SH-SY5Y (cell line): ENCODE measurements around the gene IFNG-AS1.

Experiments
- GATA2 ChIP-seq: IDR thresholded peaks from 2 replicates; pipeline ENCODE4 v1.6.1; 2011; ENCODE audit warnings: mild to moderate bottlenecking, low read depth, low read length
- GATA3 ChIP-seq: IDR thresholded peaks from 2 replicates; pipeline ENCODE4 v1.6.1; 2011; ENCODE audit warnings: low read depth, mild to moderate bottlenecking, low read length, moderate library complexity

IFNG-AS1 gene

GRCh38 chr12:68011882-68012207 lies 22.6 kb downstream of the IFNG-AS1 start:
- TF ChIP-seq GATA3 (no peak), GATA2 (no peak)

- TF ChIP-seq GATA3 = no peak
- TF ChIP-seq GATA2 = no peak
Observed at GRCh38 chr12:68012712-68013111, 23.5 kb downstream of the IFNG-AS1 start.

GRCh38 chr12:68013181-68013580 lies 23.9 kb downstream of the IFNG-AS1 start:
- TF ChIP-seq GATA2 (no peak), GATA3 (no peak)

GRCh38 chr12:68016136-68016535 lies 26.9 kb downstream of the IFNG-AS1 start:
- no peak for TF ChIP-seq GATA3
- no peak for TF ChIP-seq GATA2

GRCh38 chr12:68018315-68018714 lies 29.1 kb downstream of the IFNG-AS1 start:
- TF ChIP-seq GATA2 (no peak), GATA3 (no peak)

GRCh38 chr12:68020049-68020448 lies 30.8 kb downstream of the IFNG-AS1 start:
- TF ChIP-seq GATA3 = no peak
- no peak for TF ChIP-seq GATA2

- no peak for TF ChIP-seq GATA2
Observed at GRCh38 chr12:68020699-68021098, 31.5 kb downstream of the IFNG-AS1 start.

GRCh38 chr12:68028647-68029046 lies 39.4 kb downstream of the IFNG-AS1 start:
- no peak for TF ChIP-seq GATA2
- no peak for TF ChIP-seq GATA3

GRCh38 chr12:68030248-68030647 lies 41.0 kb downstream of the IFNG-AS1 start:
- TF ChIP-seq GATA3 (no peak), GATA2 (no peak)

GRCh38 chr12:68031174-68031573 lies 41.9 kb downstream of the IFNG-AS1 start:
- no peak for TF ChIP-seq GATA2
- no peak for TF ChIP-seq GATA3

- TF ChIP-seq GATA2 (no peak), GATA3 (no peak)
Observed at GRCh38 chr12:68031881-68032739, 42.9 kb downstream of the IFNG-AS1 start.

GRCh38 chr12:68034567-68034966 lies 45.3 kb downstream of the IFNG-AS1 start:
- TF ChIP-seq GATA2 (no peak), GATA3 (no peak)

GRCh38 chr12:68036642-68037041 lies 47.4 kb downstream of the IFNG-AS1 start:
- no peak for TF ChIP-seq GATA3
- TF ChIP-seq GATA2 = no peak

- no peak for TF ChIP-seq GATA3
- TF ChIP-seq GATA2 = no peak
Observed at GRCh38 chr12:68037616-68038255, 48.5 kb downstream of the IFNG-AS1 start.

GRCh38 chr12:68038650-68039049 lies 49.4 kb downstream of the IFNG-AS1 start:
- TF ChIP-seq GATA3 (no peak), GATA2 (no peak)
